Left lobe of liver (tissue), 2 donors: ENCODE measurements around the gene GSK3A. TPM values are rescaled to one million over a fixed set of nuclear protein-coding genes. Genes with fewer than 3 reads are reported as not detected.

Experiments used
- ATAC-seq: fragments of 200-7000 bp; cut with Tn5 transposase; one replicate; pipeline ENCODE4 v1.9.1; 2020; ENCODE audit warnings: mild to moderate bottlenecking, moderate library complexity
- DNase-seq: peaks from one replicate; pipeline ENCODE4 v3.0.0-alpha.2; 2020; ENCODE audit warnings: low spot score
- total RNA-seq: library from RNA; stranded (reverse); gene quantifications from one replicate; pipeline ENCODE4 v1.2.1, GENCODE V29; 2021
- donor health status: DM: no; HTN: no; CAD: no; lungs with moderate emphysema.
- donor health status: DM: no; HTN: yes; CAD: no.

GSK3A gene
- total RNA-seq, 1 donor from 2014 or later: 15.1 TPM

DNA sequence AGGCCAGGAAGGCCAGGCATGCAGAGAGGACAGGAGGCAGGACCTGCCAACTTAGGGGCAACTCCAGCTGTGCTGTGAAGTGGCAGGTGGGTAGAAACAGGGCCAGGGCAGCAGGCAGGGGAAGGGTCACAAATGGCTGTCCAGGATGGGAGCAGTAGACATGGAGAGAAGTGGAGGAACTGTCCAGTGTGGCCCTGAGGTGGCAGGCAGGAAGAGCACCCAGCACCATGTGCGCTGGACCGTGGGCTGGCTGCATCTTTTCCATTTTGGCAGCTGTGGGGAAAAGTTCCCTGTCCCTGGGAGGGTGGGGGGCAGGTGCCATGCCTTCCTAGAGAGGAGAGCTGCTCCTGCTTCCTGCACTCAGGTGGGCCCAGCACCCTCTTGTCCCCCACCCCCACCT, 38.7 kb downstream of the GSK3A start:
- no peak for ATAC-seq
- no peak for DNase-seq

DNA sequence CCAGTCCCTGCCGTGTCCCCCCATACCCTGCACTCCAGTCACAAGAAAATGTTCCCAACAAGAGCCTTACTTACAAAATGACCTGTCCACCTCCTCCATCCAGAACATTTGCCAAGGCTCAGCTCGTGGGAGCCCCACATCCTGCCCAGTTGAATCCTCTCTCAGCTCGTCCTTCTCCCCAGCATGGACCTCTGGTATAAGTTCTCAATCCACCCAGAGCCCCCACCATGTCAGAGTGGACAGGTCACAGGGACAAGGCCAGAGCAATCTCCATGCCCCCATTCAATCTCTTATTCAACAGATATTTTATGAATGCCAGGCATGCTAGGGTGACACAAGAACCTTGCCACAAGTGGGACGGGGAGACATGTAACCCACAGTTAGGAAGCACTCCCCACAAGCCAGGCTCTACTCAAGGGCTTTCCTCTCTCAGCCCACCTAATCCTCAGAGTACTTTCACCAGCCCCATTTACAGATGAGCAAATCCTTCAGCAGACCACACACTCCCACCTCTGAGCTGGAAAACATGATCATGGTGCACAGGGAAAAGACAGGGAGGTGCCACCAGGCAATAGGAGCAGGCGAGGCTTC, 40.0 kb downstream of the GSK3A start:
- no peak for DNase-seq

DNA sequence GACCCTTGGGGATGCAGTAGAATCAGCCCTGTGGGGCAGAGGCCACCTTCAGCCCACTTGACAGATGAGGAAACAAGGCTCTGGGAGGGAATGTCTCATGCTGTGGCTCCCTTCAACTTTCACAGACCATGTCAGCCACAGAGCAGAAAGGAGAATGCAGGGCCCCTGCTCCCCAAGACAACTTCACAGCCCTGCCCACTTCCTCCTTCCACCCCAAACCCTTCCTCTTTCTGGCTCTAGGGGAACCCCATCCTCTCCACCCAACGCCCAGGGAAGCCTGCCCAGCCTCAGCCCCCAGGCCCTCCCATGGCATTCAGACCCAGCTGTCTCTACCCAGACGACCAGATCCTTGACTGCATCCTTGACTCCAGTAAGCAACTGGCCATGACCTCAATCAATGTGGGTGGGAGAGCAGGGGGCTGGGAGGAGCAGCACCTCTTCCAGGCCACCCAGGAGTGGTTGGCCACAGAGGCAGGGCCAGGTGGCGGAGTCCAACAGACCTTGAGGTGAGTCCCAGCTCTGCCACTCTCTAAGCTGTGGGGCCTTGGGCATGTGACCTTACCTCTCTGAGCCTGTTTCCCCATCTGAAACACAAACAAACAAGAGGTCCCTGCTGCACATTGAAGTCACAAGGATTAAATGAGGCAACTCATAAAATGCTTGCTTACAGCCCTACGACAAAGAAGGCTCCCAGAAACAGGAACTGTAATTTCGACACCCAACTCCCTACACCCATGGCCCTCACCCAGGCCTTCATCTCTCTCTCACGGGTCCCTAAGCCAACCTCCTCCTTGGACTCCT, 40.7 kb downstream of the GSK3A start:
- DNase-seq (no peak), ATAC-seq (peak; percentile 46)

More for the DNA sequence above, 40.0 kb downstream of the GSK3A start:
- ATAC-seq: no peak

DNA sequence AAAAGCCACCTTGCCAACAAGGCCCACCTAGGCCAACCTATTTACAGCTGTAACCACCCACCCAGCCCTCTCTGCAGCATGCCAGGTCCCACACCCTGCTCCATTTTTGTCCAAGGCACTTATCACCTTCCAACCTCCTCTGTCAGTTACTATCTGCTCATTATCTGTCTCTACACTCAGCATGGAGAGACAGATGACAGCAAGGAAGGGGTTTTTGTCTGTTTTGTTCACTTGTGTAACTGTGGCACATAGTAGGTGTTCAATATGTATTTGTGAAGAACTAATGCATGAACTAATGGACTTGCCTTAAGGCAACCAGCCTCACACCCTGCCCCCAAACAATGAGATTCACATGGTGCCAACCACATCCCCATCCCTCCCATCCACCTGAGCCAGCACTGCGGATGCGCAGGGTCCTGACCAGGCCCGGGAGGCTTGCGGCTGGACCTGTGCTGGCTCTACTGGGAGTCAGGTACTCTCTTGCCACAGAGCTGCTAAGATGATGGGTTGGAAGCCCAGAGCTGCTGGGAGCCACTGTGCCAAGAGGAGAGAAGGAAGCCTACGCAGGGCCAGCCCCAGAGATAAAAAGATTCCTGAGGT, 42.2 kb downstream of the GSK3A start:
- DNase-seq (no peak), ATAC-seq (no peak)

DNA sequence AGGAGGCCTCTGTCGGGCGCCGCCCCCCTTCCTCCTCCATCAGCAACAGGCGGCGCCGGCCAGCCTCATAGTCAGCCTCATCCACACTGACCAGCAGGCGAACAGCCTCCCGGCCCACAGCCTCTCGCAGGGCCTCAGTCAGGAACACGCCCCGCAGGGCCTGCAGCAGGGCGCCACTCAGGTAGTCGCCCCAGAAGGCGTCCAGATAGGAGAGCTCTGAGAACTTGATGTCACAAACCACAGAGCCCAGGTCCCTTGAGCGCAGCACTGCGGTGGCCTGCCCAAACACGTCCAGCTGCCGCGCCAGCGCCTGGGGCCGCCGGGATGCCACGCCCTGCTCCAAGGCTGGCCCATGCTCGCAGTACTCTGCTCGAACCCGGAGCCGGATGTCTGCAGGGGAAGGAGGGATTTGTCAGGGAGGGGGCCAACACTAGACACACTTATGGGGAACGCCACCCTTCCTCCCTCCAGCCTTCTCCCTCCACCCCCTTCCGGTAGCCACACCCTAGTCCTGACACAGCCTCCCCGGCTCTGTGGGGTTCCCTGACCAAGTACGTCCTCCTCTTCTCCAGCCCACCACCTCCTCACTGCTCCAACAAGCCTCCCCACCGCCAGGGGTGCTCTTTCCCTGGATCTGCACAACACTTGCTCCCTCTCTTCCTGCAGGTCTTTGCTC, 42.8 kb downstream of the GSK3A start:
- peak; percentile 43 for ATAC-seq

DNA sequence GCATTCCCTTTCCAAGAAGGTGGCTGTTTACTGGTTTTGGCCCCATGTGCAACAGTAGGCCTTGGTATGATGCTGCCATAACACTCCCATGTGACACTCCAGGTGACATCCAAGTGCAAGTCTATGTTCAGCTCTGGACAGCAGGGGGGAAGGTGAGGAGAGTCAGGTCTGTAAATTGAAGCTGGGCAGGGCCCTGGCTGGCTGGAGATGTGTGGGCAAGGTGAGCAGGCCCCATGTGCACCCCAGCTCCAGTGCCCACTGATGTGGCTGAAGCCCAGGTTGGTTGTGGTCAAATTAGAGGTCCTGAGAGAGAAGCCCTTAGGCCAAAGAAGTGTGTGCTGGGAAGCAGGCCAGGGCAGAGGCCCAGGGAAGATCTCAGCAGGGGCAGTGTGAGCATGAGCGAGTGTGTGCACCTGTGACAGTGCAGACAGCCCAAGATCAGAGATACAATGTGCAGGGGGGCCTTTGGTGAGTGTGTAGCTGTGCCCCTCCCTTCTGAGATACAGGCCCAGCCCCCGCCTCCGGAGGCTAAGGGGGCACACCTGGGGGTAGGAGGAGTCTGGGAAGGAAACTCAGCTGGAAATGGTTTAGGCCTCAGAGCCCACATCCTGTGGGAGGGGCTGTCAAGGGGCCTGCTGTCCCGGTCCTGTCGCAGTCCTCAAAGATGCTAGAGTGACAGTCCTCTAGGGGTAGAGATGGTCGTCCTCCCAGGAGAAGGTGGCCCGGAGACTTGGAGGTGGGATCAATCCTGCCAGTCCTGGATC, 43.5 kb downstream of the GSK3A start:
- ATAC-seq: peak; percentile 7
- no peak for DNase-seq

More for the DNA sequence above, 42.8 kb downstream of the GSK3A start:
- DNase-seq: no peak

DNA sequence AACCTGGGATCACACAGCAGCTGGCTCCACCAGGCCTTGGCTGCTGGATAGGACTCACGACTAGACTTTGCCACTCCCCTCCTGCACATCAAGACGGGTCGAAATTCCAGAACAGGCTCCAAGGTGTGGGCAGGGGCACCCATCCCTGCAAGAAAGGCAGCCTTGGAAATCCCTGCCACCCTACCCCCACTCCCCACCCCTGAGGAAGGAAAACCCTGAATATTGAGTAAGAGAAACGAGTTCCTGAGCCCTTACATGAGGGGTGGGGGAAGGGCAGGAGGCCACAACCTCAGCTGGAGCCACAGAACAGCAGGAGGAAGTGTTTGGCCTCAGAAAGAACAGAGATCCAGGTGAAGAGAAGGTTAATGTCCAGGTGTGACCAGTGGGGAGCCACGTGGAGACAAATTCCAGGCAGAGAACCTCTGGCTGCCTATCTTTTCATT, 45.0 kb downstream of the GSK3A start:
- peak; percentile 15 for ATAC-seq
- DNase-seq: no peak

DNA sequence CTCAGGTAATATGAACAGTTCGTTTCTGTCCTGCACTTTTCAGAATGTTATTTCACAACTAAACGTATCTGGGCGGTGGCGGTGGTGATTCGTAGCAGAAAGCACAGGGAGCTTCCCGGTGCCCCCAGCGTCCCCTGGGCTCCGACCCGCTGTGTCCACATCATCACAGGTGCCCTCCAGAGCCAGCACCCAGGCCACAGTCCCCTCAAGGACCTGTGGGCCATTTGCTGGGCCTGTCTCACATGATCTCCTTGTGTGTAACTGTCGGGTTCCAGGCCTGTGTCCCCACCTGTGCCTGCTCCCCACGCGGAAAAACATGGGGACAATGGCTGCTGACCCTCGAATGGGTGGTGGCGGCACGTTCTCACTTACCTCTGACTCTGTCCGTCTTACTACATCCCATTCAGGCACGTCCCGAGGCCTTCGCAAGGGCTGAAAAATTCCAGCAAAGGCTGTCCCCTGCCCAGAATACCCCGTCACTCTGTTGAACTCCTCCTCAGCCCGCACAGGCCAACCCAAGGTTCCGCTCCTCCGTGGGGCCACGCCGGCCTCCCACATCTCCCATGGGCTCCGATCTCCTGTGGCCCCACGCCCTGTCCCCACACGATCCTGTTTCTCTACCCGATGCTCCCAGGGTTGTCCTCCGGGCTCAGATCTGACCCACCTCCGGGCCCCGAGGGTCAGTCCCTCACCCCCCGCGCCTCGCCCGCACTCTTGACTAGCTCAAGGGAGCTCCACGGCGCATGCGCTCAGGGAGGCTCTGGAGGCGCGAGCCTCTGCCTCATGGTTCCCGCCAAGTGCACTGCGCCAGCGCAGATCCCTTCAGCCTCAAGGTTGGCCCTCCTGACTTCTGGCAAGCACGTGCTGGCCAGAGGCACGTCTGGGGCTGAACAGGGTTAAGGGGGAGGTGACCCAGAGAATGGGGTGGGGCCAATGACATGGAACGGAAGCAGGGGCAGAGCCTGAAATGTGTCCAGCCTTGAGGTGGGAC, 46.1 kb downstream of the GSK3A start:
- ATAC-seq (peak; percentile 14), DNase-seq (no peak)

DNA sequence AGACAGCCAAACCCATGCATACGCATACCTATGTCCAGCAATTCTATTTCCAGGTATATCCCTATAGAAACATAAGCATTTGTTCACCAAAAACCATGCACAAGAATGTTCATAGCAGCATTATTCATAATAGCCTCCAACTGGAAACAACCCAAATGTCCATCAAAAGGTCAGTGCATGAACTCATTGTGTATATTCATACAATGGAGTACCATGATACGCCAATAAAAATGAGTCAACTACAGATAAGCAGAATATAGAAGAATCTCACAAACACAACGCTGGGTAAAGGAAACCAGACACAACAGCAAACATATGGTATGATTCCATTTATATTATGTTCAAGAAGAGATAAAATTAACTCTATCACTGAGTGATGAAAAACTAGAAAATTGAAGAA, 48.7 kb downstream of the GSK3A start:
- DNase-seq (no peak), ATAC-seq (no peak)

DNA sequence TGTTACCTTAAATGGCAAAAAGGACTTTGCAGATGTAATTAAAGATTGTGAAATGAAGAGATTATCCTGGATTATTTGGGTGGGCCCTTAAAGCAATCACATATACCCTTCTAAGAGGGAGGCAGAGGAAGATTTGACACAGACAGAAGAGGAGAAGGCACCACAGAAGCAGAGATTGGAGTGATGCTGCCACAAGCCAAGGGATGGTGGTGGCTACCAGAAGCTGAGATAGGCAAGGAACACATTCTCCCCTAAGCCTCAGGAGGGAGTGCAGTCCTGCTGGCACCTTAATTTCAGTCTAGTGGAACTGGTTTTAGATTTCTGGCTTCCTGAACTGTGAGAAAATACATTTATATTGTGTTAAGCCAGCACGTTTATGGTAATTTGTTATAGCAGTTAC, 49.1 kb downstream of the GSK3A start:
- ATAC-seq (no peak), DNase-seq (no peak)

DNA sequence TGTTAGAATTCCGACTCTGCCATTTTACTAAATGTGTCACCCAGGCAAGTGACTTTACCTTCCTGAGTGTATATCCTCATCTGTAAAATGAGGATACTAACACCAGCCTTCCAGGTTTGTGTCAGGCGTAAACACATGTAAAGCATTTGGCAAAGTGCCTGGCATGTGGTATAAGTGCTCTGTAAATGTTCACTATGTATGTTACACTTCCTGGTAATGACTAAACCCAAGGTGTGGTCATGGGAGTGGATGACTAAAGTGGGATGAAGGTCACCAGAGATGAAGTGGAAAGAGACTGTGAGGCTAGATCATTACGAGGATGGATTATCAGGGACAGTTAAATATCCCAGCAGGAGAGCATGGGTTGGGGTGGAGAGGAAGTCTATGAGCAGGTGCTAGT, 50.5 kb downstream of the GSK3A start:
- DNase-seq: no peak
- ATAC-seq: no peak

DNA sequence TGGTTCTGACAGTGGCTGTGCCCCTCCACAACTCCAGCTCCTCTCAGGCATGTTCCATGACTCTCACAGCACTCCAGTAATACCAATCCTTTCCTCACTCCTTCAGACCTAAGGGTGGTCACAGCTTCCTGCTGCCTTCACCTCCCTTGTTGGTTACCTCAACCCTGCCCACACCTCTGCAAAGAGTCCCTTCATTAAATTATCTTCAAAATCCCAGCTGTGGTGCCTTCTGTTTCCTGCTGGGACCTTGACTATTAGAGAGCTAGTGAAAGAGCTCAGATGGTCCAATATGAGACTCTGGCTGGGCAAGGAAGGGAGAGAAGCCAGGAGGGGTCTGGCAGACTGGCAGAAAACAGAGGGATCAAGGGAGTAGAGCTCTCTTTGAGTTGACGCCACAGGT, 51.1 kb downstream of the GSK3A start:
- ATAC-seq: no peak
- no peak for DNase-seq

DNA sequence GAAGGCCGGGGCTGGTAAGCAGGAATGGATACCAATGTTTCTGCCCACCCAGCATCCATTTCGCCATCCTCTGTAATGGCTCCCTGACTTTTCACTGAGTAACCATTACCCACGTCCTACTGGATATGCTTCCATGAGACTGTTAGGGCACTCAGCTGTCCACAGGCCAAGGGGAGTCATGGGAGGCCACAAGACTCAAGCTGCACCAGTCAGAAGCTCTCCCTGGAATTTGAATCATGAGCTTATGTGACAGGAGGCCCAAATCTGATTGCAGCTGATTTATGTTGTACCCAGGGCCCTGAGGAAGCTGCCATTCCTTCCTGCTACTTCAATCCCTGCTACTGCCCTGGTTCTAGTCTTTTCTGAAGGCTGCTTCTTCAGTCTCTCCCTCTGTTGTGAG, 53.3 kb downstream of the GSK3A start:
- ATAC-seq: no peak
- no peak for DNase-seq

DNA sequence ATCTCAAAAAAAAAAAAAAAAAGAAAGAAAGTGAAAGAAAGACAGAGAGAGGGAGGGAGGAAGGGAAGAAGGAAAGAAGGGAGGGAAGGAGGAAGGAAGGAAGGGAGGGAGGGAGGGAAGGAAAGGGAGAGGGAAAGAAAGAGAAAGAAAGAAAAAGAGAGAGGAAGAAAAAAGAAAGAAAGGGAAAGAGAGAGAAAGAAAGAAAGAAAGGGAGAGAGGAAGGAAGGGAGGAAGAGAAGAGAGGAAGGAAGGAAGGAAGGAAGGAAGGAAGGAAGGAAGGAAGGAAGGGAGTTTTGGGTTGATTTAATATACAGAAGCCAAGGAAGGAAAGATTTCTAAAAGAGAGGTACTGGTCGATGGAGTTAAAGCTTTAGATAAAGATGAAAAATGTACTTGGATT, 53.7 kb downstream of the GSK3A start:
- DNase-seq (no peak), ATAC-seq (no peak)

DNA sequence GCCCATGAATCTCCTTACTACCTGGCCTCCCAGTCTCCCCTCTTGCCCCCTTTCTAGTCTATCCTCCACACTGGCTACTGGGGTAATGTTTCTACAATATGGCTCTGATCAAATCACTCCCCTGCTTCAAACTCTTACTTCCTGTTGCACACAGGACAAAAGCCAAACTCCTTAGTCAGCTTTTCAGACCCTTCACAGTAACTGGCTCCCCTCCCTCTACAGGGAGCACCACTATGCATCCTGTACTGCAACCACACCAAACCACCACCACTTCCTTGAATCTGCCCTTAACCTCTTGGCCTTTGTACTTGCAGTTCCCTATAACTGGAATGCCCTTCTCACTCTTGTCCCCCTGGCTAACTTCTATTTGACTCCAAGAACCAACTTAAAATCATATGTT, 57.1 kb downstream of the GSK3A start:
- DNase-seq: no peak
- ATAC-seq: peak; percentile 36

DNA sequence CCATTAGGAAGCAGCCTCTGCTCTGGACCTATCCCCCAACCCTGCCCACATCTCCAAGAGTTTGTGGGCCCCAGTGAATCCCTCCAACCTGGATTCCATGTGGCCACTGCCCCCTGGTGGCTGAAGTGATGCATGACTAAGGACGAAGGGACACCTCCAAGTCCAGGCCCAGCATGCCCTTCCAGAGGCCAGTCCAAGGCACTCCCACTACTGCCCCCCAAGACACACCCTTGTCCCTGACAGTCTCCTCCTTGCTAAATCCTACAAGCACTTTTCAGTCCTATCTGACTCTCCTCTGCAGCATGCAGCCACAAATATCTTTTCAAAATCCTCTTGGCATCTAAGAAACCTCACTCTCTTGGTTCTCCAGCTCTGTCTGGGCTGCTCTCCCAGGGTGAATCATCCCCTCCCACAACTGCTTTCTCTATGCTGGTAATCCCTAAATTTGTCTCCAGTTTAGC, 58.0 kb downstream of the GSK3A start:
- DNase-seq: peak; percentile 75
- ATAC-seq: peak; percentile 96
